NCI-H1930 (cell line): Measurements from ENCODE around the gene RGL2.
A peak's percentile ranks its signal among the peaks of the same experiment; 100 is the strongest.
"Not testable (repeated sequence)": the region's sequence is repeated elsewhere in the genome, so short reads cannot be mapped to it uniquely, and the experiment has no call there.

Source experiments
- DNase-seq, 2 experiments: peaks; one replicate each; lab custom pipeline; 2025; lab: John Stamatoyannopoulos, UW

RGL2 gene, protein sequence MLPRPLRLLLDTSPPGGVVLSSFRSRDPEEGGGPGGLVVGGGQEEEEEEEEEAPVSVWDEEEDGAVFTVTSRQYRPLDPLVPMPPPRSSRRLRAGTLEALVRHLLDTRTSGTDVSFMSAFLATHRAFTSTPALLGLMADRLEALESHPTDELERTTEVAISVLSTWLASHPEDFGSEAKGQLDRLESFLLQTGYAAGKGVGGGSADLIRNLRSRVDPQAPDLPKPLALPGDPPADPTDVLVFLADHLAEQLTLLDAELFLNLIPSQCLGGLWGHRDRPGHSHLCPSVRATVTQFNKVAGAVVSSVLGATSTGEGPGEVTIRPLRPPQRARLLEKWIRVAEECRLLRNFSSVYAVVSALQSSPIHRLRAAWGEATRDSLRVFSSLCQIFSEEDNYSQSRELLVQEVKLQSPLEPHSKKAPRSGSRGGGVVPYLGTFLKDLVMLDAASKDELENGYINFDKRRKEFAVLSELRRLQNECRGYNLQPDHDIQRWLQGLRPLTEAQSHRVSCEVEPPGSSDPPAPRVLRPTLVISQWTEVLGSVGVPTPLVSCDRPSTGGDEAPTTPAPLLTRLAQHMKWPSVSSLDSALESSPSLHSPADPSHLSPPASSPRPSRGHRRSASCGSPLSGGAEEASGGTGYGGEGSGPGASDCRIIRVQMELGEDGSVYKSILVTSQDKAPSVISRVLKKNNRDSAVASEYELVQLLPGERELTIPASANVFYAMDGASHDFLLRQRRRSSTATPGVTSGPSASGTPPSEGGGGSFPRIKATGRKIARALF

DNA sequence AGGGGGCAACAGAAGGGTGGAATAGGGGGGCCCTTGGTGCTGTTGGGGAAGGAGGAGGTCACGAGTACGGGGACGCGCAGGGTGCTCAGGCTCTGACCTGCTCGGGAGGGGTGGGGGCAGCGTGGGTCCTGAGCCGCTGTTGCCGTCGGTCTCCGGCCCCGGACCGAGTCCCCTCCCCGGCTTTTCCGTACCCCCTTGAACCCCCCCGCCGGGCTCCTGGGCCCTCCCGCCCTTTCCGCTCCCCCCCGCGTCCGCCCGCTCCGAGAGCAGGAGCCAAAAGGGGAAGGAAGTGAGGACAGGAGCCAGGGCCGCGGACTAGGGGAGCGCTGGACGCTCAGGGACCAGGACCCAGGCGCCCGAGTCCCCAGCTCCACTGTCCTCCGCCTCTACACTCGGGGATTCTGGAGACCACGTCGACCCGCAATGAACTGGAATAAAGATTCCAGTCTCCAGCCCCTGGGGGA is at the start of gene RGL2:
Gene RGL2 (minus strand): TSS at position 170 of the 464 bp plus-strand sequence. CDS start 332 bp downstream, outside the sequence.
- peak in 1 of 2 experiments; percentile 57 for DNase-seq

DNA sequence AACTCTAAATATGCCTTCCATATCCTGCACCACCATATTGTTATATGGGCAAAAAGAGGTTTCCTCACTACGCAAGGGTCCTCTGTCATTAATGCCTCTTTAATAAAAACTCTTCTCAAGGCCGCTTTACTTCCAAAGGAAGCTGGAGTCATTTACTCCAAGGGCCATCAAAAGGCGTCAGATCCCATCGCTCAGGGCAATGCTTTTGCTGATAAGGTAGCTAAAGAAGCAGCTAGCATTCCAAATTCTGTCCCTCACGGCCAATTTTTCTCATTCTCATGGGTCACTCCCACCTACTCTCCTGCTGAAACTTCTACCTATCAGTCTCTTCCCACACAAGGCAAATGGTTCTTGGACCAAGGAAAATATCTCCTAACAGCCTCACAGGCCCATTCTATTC is 49.1 kb upstream of the RGL2 start:
- no peak for DNase-seq

DNA sequence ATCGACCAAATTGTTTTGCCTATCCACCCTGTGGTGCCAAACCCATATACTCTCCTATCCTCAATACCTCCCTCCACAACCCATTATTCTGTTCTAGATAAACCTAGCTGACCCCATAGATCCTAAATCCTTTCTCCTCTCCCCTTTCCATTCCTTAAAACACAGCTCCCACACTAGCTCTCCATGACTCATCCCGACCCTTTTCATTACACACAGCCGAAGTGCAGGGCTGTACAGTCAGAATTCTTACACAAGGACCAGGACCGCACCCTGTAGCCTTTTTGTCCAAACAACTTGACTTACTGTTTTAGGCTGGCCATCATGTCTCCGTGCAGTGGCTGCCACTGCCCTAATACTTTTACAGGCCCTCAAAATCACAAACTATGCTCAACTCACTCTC is 48.2 kb upstream of the RGL2 start:
- not testable (repeated sequence) for DNase-seq

DNA sequence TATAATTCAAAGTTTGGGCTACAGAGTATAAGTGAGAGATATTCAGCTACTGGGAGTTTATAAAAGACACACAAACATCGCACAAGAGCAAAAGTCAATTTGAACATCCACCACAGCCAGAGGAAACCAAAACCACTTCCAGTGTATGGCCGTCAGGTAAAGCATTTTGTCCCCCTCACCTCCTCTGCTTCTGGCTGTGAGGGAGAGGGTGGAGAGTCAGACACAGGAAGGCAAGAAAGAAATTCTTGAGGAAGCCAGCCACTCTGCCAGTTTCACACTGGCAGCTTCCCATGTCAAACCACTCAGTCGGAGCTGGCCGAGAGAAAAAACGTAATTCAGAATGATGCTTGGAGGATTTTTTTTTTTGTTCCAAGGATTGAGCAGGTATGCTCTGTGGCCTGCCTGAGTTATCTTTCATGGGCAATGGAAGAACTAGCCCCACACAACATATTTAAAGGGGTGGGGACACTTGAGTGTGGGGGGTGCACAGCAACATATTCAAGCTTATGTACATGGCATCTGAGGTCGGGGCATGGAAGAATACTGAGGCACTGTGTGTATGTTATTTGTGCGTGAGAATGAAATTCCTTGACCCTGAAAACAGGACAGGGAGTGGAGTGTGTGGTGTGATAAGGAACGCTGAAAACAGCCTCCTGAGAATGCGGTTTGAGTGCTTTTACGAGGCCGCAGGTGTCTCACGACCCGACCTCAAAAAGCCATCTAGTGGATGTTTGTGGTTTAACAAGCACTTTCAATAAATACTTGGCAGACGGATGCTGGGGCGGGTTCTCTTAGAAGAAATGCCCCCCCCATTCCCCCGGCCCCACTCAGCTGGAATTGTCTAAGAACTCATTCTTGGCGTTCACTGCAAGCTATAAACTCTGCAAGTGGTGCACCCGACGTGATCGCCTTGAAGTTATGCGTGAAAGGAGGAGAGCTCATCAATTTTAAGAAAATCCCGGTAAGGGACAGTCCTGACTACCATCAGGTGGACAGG is 46.3 kb upstream of the RGL2 start:
- DNase-seq, result peak; percentile 33 to 72

DNA sequence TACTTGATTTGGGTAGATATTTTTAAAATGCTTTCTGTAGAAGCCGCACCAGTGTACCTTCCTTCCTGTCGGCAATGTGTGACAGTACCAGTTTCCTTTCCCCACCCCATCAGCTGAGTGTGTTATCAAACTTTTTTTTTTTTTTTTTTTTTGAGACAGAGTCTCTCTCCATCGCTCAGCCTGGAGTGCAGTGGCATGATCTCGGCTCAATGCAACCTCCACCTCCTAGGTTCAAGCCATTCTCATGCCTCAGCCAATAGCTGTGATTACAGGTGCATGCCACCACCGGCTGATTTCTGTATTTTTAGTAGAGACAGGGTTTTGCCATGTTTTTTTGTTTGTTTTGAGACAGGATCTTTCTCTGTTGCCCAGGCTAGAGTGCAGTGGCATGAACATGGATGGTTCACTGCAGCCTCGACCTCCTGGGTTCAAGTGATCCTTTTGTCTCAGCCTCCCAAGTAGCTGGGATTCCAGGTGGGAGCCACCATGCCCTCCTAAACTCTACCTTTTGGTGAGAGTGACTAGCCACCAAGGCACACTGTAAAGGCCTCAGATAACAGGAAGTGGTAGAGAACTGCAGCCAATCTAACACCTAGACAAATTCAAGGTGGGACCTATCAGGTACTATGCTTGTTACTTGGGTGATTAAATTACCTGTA is 45.3 kb upstream of the RGL2 start:
- no peak for DNase-seq

DNA sequence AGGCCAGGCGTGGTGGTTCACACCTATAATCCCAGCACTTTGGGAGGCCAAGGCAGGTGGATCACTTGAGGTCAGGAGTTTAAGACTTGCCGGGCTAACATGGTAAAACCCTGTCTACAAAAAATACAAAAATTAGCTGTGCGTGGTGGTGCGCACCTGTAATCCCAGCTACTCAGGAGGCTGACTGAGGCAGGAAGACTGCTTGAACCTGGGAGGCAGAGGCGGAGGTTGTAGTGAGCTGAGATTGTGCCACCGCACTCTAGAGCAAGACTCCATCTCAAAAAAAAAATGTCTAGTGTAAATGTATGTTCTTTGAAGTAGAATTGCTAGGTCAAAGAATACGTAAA is 44.8 kb upstream of the RGL2 start:
- not testable (repeated sequence) for DNase-seq

DNA sequence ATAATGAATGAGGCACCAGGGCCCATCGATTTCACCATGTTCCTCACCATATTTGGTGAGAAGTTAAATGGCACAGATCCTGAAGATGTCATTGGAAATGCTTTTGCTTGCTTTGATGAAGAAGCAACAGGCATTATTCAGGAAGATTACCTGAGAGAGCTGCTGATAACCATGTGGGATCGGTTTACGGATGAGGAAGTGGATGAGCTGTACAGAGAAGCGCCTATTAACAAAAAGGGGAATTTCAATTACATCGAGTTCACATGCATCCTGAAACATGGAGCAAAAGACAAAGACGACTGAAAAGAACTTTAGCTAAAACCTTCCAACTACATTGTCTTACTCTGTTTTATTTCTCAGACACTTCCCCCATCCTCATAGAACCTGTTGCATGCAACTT is 40.5 kb upstream of the RGL2 start:
- DNase-seq, result no peak

DNA sequence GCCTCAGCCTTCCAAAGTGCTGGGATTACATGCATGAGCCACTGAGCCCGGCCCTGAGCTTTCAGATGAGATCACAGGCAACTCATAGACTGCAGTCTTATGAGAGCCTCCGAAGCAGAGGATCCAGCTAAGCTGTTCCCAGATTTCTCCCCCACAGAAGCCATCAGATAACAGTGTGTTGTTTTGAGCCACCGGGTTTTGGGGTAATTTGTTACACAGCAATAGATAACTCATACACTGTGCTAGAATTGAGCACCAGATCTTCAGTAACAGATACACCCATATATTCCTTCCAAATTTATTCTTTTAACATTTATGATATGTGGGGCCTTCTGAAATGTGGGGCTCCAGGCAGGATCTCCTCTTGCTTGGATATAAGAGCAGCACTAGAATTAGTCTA is 37.8 kb upstream of the RGL2 start:
- no peak for DNase-seq

DNA sequence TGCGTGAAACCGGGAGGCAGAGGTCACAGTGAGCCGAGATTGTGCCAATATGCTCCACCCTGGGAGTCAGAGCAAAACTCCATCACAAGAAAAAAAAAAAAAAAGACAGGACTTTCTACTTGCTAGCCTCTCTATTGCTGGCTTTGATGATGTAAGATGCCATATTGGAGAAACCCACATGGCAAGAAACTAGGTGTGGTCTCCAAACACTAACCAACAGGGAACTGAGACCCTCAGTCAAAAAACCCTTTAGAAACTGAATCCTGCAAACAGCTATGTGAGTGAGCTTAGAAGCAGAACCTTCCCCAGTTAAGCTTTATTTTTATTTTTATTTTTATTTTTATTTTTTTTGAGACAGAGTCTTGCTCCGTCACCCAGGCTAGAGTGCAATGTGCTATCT is 37.2 kb upstream of the RGL2 start:
- DNase-seq, result no peak

DNA sequence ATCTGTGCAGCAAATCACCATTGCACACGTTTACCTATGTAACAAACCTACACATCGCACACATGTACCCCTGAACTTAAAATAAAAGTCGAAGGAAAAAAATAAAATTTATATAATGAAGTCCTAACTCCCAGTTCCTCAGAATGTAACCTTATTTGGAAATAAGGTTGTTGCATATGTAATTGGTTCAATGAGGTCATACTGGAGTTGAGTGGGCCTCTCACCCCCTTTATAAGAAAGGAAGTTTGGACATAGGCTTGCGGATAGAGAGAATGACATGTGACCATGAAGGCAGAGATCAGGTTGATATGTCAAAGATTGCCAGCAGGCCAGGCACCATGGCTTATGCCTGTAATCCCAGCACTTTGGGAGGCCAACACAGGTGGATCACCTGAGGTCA is 34.9 kb upstream of the RGL2 start:
- no peak for DNase-seq

DNA sequence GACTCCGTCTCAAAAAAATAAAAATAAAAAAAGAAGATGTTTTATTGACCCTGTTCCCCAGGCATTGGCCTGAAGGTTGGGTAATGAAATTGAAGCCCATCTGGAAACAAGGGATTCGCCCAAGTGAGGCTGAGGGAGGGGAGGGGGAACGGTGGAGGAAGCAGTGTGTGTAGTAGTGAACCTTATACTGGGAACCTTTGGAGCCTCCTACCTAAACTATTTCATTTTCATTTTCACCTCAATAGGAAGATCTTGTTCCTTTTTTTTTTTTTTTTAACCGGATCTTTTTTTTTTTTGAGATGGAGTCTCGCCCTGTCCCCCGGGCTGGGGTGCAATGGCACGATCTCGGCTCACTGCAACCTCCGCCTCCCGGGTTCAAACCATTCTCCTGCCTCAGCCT is 32.0 kb upstream of the RGL2 start:
- no peak for DNase-seq

DNA sequence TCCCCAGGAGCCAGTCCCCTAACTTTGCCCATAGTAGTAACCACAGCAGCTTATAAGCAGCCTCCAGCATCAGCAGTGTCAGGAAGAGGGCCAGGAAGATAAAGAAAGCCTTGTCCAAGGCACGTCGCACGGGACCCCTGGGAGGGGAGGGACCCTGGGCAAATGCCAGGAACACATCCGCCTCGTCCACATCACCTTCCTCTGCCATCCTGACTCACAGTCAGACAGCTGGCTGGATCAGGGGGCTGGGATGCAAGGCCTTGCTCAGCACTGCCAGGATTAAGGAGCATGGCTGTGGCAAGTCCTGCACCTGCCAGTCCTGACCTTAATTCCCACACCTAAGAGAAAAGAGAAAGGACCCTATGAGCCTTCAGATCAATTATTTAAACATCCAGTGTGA is 30.3 kb upstream of the RGL2 start:
- no peak for DNase-seq

DNA sequence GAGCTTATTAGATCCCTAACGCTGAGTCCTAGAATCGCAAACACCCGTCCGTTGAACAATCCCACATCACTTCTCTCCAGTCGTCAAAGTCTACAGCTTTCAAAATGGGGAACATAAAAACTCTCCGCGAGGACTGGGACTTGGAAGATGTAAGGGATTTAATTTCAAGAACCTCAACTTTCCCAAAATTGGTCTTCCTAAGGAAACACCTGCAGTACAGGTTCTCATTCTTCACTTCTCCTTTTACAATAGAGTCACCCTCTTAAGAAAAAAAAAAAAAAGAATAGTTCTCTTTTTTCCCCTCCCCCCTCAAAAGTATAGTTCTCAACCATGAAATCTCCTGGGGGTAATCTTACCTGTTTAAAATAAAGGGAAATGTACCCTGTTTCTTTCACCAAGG is 25.4 kb upstream of the RGL2 start:
- DNase-seq, result no peak

DNA sequence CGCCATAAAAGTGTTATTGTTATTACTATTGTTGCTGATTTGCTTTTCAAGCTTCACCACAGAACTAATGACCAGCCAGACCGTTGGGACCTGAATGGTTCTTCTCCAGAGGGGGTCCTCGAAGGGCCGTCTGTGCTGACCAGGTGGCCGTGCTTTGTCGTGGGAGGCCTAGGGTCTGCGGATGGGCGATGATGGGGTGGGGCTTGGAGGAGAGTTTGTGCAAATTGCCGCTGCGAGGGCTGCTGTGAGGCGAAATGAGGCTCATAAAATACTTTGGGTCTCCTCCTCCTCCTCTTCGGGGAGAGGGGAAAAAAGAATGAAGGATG is 24.8 kb upstream of the RGL2 start:
- peak in 1 of 2 experiments; percentile 60 for DNase-seq

DNA sequence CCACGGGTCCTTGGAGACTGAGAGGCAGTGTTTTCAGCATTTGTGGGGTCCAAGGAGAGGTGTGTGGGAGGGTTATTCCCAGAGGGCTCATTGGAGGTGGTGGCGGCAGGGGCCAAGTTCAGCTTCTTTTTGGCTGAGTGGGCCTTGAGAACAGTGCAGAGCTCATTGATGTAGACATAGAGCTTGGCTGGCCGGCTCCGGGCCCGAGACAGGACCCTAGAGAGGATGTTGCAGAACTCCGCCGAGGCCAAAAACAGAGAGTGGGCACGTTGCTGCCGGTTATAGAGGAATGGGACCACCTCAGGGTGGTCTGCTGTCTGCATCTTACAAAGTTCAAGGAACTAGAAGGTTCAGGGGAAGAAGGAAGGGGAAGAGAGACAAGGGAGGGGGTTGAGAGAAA is 22.5 kb upstream of the RGL2 start:
- no peak for DNase-seq

DNA sequence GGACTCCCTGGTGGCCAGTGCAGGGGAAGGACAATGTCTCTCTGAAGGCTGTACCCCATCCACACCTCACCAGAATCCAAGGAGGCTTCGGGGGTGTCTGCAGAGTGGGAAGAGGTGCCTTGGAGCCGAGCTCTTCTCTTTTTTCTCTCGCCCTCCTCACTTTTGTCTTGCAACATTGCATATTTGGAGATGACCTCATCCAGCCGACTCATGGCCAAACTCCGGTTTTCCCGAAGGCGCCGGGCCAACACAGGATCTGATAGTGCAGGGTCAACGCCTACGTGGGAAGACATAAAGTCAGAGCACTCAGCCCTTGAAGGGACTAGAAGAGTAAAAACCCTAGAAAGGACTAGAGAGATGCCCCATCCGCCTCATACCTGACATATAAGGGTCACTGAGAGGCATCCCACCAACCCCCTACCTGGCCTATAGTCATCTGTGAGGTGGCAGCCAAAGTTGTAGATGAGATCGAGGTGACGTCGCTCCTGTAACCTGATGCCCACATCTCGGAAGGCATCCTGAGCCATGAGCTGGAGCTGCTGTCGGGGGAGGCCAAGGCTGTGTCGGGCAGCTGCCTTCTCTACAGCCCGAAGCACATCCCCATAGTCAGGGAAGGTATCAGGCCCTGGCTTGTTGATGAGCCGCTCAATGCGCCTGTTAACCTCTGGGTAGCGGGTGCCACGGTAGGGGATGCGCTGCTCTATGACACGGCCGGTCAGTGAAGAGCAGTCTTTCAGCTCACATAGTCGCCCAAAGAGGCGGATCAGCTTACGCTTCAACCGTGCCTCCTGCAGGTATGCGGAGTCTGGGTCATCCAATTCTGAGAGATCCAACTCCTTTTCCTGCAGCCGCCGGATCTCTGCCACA is 21.8 kb upstream of the RGL2 start:
- DNase-seq, result no peak

DNA sequence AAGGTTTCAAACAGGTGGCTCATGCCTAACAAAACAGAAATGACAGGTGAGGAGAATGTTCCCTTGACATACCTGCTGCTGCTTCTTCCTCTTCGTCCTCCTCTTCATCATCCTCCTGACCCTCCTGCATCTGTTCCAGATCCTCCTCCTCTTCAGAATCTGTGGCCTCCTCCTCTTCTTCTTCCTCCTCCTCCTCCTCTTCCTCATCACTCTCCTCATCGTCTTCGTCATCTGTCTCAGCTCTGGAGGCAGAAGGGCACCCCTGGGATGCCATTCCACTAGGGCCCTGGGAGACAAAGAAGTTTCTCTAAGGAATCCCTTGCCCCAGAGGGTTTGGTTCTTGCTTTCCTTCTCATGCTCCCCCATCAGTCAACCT is 21.2 kb upstream of the RGL2 start:
- no peak for DNase-seq

DNA sequence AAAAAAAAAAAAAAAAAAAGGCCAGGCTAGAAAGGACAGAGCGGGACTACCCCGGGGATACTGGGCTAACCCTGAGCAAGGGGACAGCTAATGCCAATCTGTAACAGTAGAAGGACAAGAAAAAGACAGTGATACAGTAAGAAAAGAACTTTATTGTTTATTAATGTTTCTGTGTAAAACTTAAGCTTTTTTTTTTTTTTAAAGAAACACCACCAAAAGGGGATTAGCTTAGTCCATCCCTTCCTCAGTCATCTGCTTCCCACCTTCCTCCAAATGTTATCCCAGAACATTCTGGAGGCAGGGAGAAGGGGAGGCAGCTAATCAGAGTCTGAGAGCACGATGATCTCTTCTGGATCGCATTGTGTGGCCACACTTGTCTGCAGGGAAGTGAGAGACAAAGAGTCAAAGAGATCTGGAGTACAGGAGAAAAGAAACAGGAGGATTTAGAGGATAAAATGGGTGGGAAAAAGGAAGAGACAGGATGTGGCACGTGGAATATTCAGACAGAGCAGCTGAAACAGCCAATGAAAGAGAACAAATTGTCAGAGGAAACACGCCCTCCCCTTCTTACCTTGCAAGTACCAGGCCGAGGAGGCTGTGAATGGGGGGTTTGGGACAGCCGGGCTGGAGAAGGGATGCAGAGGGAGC is 19.8 kb upstream of the RGL2 start:
- no peak for DNase-seq

DNA sequence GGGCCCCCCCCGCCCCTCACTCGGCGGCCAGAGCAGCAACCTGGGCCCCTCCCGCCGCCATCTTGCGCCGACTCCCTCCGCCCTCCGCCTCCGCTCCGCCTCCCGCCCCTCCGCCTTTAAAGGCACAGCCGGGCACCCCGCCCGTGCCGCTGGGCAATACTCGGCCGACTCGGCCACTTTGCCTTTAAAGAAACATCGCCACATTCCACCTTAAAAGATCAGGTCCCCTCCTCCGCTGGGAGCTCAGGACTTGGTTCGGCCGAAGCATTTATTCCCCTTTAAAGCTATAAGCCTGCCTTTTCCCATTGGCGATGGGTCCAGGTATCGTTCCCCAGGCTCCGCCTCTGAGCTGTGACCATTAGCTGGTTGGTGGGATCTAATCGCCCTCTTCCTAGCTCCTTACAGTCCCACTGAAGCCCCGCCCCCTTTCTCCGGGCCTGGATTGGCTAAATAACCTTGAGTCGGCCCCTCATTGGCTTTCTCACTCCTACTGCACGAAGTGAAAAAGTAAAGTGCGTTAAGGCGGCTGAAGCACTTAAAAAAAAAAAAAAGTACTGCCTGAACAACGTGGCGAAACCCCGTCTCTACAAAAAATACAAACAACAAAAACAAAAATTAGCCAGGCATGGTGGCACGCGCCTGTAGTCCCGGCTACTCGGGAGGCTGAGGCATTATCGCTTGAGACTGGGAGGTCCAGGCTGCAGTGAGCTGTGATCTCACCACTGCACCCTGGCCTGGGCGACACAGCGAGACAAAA is 19.1 kb upstream of the RGL2 start, which contains the start of gene ZBTB22:
Gene ZBTB22 (minus strand): TSS at position 76 of the 757 bp plus-strand sequence. CDS start 828 bp downstream, outside the sequence.
- peak; percentile 93 for DNase-seq

DNA sequence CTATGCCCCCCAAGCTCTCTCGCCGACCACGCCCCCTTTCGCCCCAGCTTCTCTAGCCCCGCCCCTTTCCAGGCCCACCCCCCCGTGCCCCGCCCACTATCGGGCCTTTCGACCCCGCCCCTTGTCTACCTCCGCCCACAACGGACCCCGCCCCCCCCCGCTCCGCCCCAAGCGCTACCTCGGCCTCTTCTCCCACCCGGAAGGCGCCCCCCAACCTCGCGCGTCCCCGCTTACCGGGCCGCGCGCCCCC is 18.6 kb upstream of the RGL2 start:
- no peak for DNase-seq
